ENCODE measurements around the gene CEMIP2.
A peak's percentile ranks its signal among the peaks of the same experiment; 100 is the strongest.

CEMIP2 gene

GRCh38 chr9:71769175-71770161 is 1.2 kb upstream of the CEMIP2 start:
- DNase-seq (ENCODE audit: low read depth) = peak; percentile 55

- DNase-seq (ENCODE audit: low read depth) = no peak
Observed at GRCh38 chr9:71767776-71768321, 464 bp downstream of the CEMIP2 start.

- DNase-seq (ENCODE audit: low read depth) = no peak
Observed at GRCh38 chr9:71767163-71767775, 1.0 kb downstream of the CEMIP2 start.

- no peak for DNase-seq (ENCODE audit: low read depth)
Observed at GRCh38 chr9:71766663-71767062, 1.6 kb downstream of the CEMIP2 start.

GRCh38 chr9:71765693-71766092 is 2.6 kb downstream of the CEMIP2 start:
- DNase-seq (ENCODE audit: low read depth) = no peak

GRCh38 chr9:71764891-71765290 is 3.4 kb downstream of the CEMIP2 start:
- no peak for DNase-seq (ENCODE audit: low read depth)

GRCh38 chr9:71764463-71764862 is 3.9 kb downstream of the CEMIP2 start:
- no peak for DNase-seq (ENCODE audit: low read depth)

- no peak for DNase-seq (ENCODE audit: low read depth)
Observed at GRCh38 chr9:71763832-71764231, 4.5 kb downstream of the CEMIP2 start.

GRCh38 chr9:71762900-71763653 is 5.2 kb downstream of the CEMIP2 start:
- no peak for DNase-seq (ENCODE audit: low read depth)

- DNase-seq (ENCODE audit: low read depth) = no peak
Observed at GRCh38 chr9:71761938-71762353, 6.4 kb downstream of the CEMIP2 start.

GRCh38 chr9:71760901-71761300 is 7.4 kb downstream of the CEMIP2 start:
- no peak for DNase-seq (ENCODE audit: low read depth)

- DNase-seq (ENCODE audit: low read depth) = no peak
Observed at GRCh38 chr9:71758785-71759184, 9.5 kb downstream of the CEMIP2 start.

GRCh38 chr9:71758277-71758676 is 10.0 kb downstream of the CEMIP2 start:
- no peak for DNase-seq (ENCODE audit: low read depth)

- no peak for DNase-seq (ENCODE audit: low read depth)
Observed at GRCh38 chr9:71756753-71757152, 11.6 kb downstream of the CEMIP2 start.

GRCh38 chr9:71755869-71756268 is 12.4 kb downstream of the CEMIP2 start:
- DNase-seq (ENCODE audit: low read depth) = no peak

- DNase-seq (ENCODE audit: low read depth) = no peak
Observed at GRCh38 chr9:71755230-71755629, 13.1 kb downstream of the CEMIP2 start.

- no peak for DNase-seq (ENCODE audit: low read depth)
Observed at GRCh38 chr9:71754151-71754550, 14.2 kb downstream of the CEMIP2 start.

- no peak for DNase-seq (ENCODE audit: low read depth)
Observed at GRCh38 chr9:71752928-71753327, 15.4 kb downstream of the CEMIP2 start.

GRCh38 chr9:71752352-71752751 is 16.0 kb downstream of the CEMIP2 start:
- no peak for DNase-seq (ENCODE audit: low read depth)

- no peak for DNase-seq (ENCODE audit: low read depth)
Observed at GRCh38 chr9:71748280-71748743, 20.0 kb downstream of the CEMIP2 start.

- DNase-seq (ENCODE audit: low read depth) = no peak
Observed at GRCh38 chr9:71747576-71747975, 20.7 kb downstream of the CEMIP2 start.

GRCh38 chr9:71746758-71747125 is 21.6 kb downstream of the CEMIP2 start:
- DNase-seq (ENCODE audit: low read depth) = no peak

All from stimulated activated CD8-positive, alpha-beta memory T cell treated with anti-CD3 and anti-CD28 coated beads, Interleukin-12 subunit alpha, Interleukin-12 subunit beta, amount 100 ng/mL, for 4 hours (primary cell).